ENCODE results near the gene OGA.

Gene OGA

GRCh38 chr10:101834341-101834740, 16.1 kb upstream of the OGA start:
- no peak for DNase-seq

GRCh38 chr10:101833466-101833865, 15.2 kb upstream of the OGA start:
- no peak for DNase-seq

- DNase-seq = no peak
Observed at GRCh38 chr10:101832325-101832771, 14.1 kb upstream of the OGA start.

GRCh38 chr10:101831169-101831811, 13.0 kb upstream of the OGA start:
- no peak for DNase-seq

- DNase-seq = peak; percentile 90
Observed at GRCh38 chr10:101830322-101831168, 12.3 kb upstream of the OGA start.

- DNase-seq = no peak
Observed at GRCh38 chr10:101829561-101830315, 11.5 kb upstream of the OGA start.

GRCh38 chr10:101828766-101829551, 10.7 kb upstream of the OGA start:
- no peak for DNase-seq

GRCh38 chr10:101827919-101828600, 9.8 kb upstream of the OGA start:
- DNase-seq = no peak

- no peak for DNase-seq
Observed at GRCh38 chr10:101826852-101827434, 8.7 kb upstream of the OGA start.

GRCh38 chr10:101824736-101825135, 6.5 kb upstream of the OGA start:
- DNase-seq = no peak

- DNase-seq = no peak
Observed at GRCh38 chr10:101818872-101819633, 809 bp upstream of the OGA start.

GRCh38 chr10:101817337-101818118, 716 bp downstream of the OGA start:
- no peak for DNase-seq

GRCh38 chr10:101816913-101817336, 1.3 kb downstream of the OGA start:
- no peak for DNase-seq

GRCh38 chr10:101816376-101816775, 1.9 kb downstream of the OGA start:
- DNase-seq = no peak

- DNase-seq = no peak
Observed at GRCh38 chr10:101814466-101815071, 3.7 kb downstream of the OGA start.

- DNase-seq = no peak
Observed at GRCh38 chr10:101812606-101813005, 5.6 kb downstream of the OGA start.

- no peak for DNase-seq
Observed at GRCh38 chr10:101807158-101807557, 11.1 kb downstream of the OGA start.

- DNase-seq = no peak
Observed at GRCh38 chr10:101803511-101803910, 14.7 kb downstream of the OGA start.

GRCh38 chr10:101797403-101798059, 20.7 kb downstream of the OGA start:
- no peak for DNase-seq
